Measurements from ENCODE around the gene PIEZO1.
A peak's percentile ranks its signal among the peaks of the same experiment; 100 is the strongest.

The PIEZO1 gene

GRCh38 chr16:88699180-88699579 lies 85.8 kb downstream of the PIEZO1 start:
- no peaks in the 10 kb centered on the region for H3K36me3 Mint-ChIP-seq
- H3K4me1 Mint-ChIP-seq: peaks cover 51% of the 10 kb centered on the region
- no peak overlapping the region for H3K4me3 Mint-ChIP-seq
- no peaks in the 10 kb centered on the region for H3K27me3 Mint-ChIP-seq
- no peaks in the 10 kb centered on the region for H3K9me3 Mint-ChIP-seq
- no peak overlapping the region for H3K27ac Mint-ChIP-seq

GRCh38 chr16:88698646-88699045 lies 86.4 kb downstream of the PIEZO1 start:
- Mint-ChIP-seq H3K36me3 (no peaks in the 10 kb centered on the region), H3K9me3 (no peaks in the 10 kb centered on the region), H3K4me3 (no peak overlapping the region), H3K27me3 (no peaks in the 10 kb centered on the region), H3K4me1 (peaks cover 48% of the 10 kb centered on the region), H3K27ac (no peak overlapping the region)

GRCh38 chr16:88697831-88698615 lies 87.0 kb downstream of the PIEZO1 start:
- no peaks in the 10 kb centered on the region for H3K27me3 Mint-ChIP-seq
- peak overlapping the region; percentile 77 for H3K27ac Mint-ChIP-seq

GRCh38 chr16:88697116-88697830 lies 87.7 kb downstream of the PIEZO1 start:
- H3K4me3 Mint-ChIP-seq: no peak overlapping the region
- no peaks in the 10 kb centered on the region for H3K36me3 Mint-ChIP-seq
- H3K27ac Mint-ChIP-seq: peak overlapping the region; percentile 77
- no peaks in the 10 kb centered on the region for H3K27me3 Mint-ChIP-seq
- peaks cover 45% of the 10 kb centered on the region for H3K4me1 Mint-ChIP-seq
- H3K9me3 Mint-ChIP-seq: no peaks in the 10 kb centered on the region

More at GRCh38 chr16:88697831-88698615, 87.0 kb downstream of the PIEZO1 start:
- Mint-ChIP-seq H3K4me3 (no peak overlapping the region), H3K9me3 (no peaks in the 10 kb centered on the region), H3K36me3 (no peaks in the 10 kb centered on the region), H3K4me1 (peaks cover 45% of the 10 kb centered on the region)

- no peaks in the 10 kb centered on the region for H3K9me3 Mint-ChIP-seq
- H3K4me3 Mint-ChIP-seq: no peak overlapping the region
- H3K36me3 Mint-ChIP-seq: no peaks in the 10 kb centered on the region
- H3K4me1 Mint-ChIP-seq: peaks cover 44% of the 10 kb centered on the region
- H3K27me3 Mint-ChIP-seq: no peaks in the 10 kb centered on the region
- H3K27ac Mint-ChIP-seq: no peak overlapping the region
Observed at GRCh38 chr16:88696441-88696840, 88.6 kb downstream of the PIEZO1 start.

- H3K27ac Mint-ChIP-seq: no peak overlapping the region
- no peaks in the 10 kb centered on the region for H3K36me3 Mint-ChIP-seq
- H3K4me3 Mint-ChIP-seq: no peak overlapping the region
- no peaks in the 10 kb centered on the region for H3K27me3 Mint-ChIP-seq
- peaks cover 45% of the 10 kb centered on the region for H3K4me1 Mint-ChIP-seq
- H3K9me3 Mint-ChIP-seq: no peaks in the 10 kb centered on the region
Observed at GRCh38 chr16:88695753-88696152, 89.3 kb downstream of the PIEZO1 start.

GRCh38 chr16:88695218-88695617 lies 89.8 kb downstream of the PIEZO1 start:
- no peak overlapping the region for H3K27ac Mint-ChIP-seq
- H3K36me3 Mint-ChIP-seq: no peaks in the 10 kb centered on the region
- no peaks in the 10 kb centered on the region for H3K27me3 Mint-ChIP-seq
- H3K4me3 Mint-ChIP-seq: no peak overlapping the region
- H3K9me3 Mint-ChIP-seq: no peaks in the 10 kb centered on the region
- peaks cover 49% of the 10 kb centered on the region for H3K4me1 Mint-ChIP-seq

- H3K36me3 Mint-ChIP-seq: no peaks in the 10 kb centered on the region
- H3K4me3 Mint-ChIP-seq: no peak overlapping the region
- no peaks in the 10 kb centered on the region for H3K9me3 Mint-ChIP-seq
- peaks cover 44% of the 10 kb centered on the region for H3K4me1 Mint-ChIP-seq
- H3K27me3 Mint-ChIP-seq: no peaks in the 10 kb centered on the region
- peak overlapping the region; percentile 79 for H3K27ac Mint-ChIP-seq
Observed at GRCh38 chr16:88694221-88695087, 90.6 kb downstream of the PIEZO1 start.

GRCh38 chr16:88693420-88694177 lies 91.4 kb downstream of the PIEZO1 start:
- Mint-ChIP-seq H3K4me1 (peaks cover 53% of the 10 kb centered on the region), H3K9me3 (no peaks in the 10 kb centered on the region), H3K27ac (no peak overlapping the region), H3K36me3 (no peaks in the 10 kb centered on the region), H3K4me3 (no peak overlapping the region), H3K27me3 (no peaks in the 10 kb centered on the region)

- Mint-ChIP-seq H3K4me1 (peaks cover 53% of the 10 kb centered on the region), H3K4me3 (peak overlapping the region; percentile 39), H3K27ac (peak overlapping the region; percentile 55), H3K36me3 (no peaks in the 10 kb centered on the region), H3K9me3 (no peaks in the 10 kb centered on the region), H3K27me3 (no peaks in the 10 kb centered on the region)
Observed at GRCh38 chr16:88692861-88693260, 92.2 kb downstream of the PIEZO1 start.

- Mint-ChIP-seq H3K27ac (peak overlapping the region; percentile 59), H3K36me3 (no peaks in the 10 kb centered on the region), H3K4me3 (no peak overlapping the region), H3K9me3 (no peaks in the 10 kb centered on the region), H3K4me1 (peaks cover 48% of the 10 kb centered on the region), H3K27me3 (no peaks in the 10 kb centered on the region)
Observed at GRCh38 chr16:88691924-88692560, 93.0 kb downstream of the PIEZO1 start.

GRCh38 chr16:88691129-88691813 lies 93.7 kb downstream of the PIEZO1 start:
- Mint-ChIP-seq H3K36me3 (no peaks in the 10 kb centered on the region), H3K9me3 (no peaks in the 10 kb centered on the region), H3K27ac (peak overlapping the region; percentile 80), H3K27me3 (no peaks in the 10 kb centered on the region), H3K4me1 (peaks cover 48% of the 10 kb centered on the region), H3K4me3 (no peak overlapping the region)

GRCh38 chr16:88690341-88691128 lies 94.5 kb downstream of the PIEZO1 start:
- Mint-ChIP-seq H3K36me3 (no peaks in the 10 kb centered on the region), H3K27me3 (no peaks in the 10 kb centered on the region), H3K27ac (peak overlapping the region; percentile 80), H3K9me3 (no peaks in the 10 kb centered on the region), H3K4me1 (peaks cover 48% of the 10 kb centered on the region), H3K4me3 (no peak overlapping the region)
